Effector CD4-positive, alpha-beta T cell (primary cell): ENCODE measurements around the gene KPNA4.

ENCODE experiments used
- DNase-seq: peaks from one replicate; pipeline ENCODE4 v3.0.0-alpha.2; 2020

Gene KPNA4

GRCh38 chr3:160449636-160450598, 115.5 kb downstream of the KPNA4 start, which contains the start of gene TRIM59:
TSS of gene TRIM59 (minus strand) at chr3:160449786. CDS start at chr3:160439183, 10,603 bp downstream.
- peak; percentile 92 for DNase-seq

GRCh38 chr3:160448845-160449635, 116.3 kb downstream of the KPNA4 start:
- peak; percentile 27 for DNase-seq

GRCh38 chr3:160447544-160447943, 117.8 kb downstream of the KPNA4 start:
- no peak for DNase-seq

- no peak for DNase-seq
Observed at GRCh38 chr3:160446522-160447056, 118.8 kb downstream of the KPNA4 start.

- DNase-seq: no peak
Observed at GRCh38 chr3:160445854-160446253, 119.5 kb downstream of the KPNA4 start.
